Activated naive CD4-positive, alpha-beta T cell treated with Interleukin-2 at 50 U/mL for 16 hours (primary cell): ENCODE results near the gene APOM.

ENCODE experiments used
- DNase-seq: peaks from one replicate; pipeline ENCODE4 v3.0.0-alpha.2; 2020

The APOM gene

GRCh38 chr6:31686483-31686882 is 30.8 kb downstream of the APOM start:
- no peak for DNase-seq

- no peak for DNase-seq
These were observed 31.6 kb downstream of the APOM start for GRCh38 chr6:31687321-31687720.

- no peak for DNase-seq
These were observed 32.4 kb downstream of the APOM start for GRCh38 chr6:31687860-31688693.

GRCh38 chr6:31689249-31690110 is 33.8 kb downstream of the APOM start:
- peak; percentile 14 for DNase-seq

GRCh38 chr6:31690231-31691077 is 34.8 kb downstream of the APOM start:
- no peak for DNase-seq

- no peak for DNase-seq
These were observed 35.4 kb downstream of the APOM start for GRCh38 chr6:31691078-31691463.

- DNase-seq: no peak
These were observed 35.9 kb downstream of the APOM start for GRCh38 chr6:31691564-31692108.

GRCh38 chr6:31692353-31692752 is 36.7 kb downstream of the APOM start:
- no peak for DNase-seq

GRCh38 chr6:31692886-31693285 is 37.2 kb downstream of the APOM start:
- DNase-seq: no peak

- no peak for DNase-seq
These were observed 37.8 kb downstream of the APOM start for GRCh38 chr6:31693535-31693934.

GRCh38 chr6:31697555-31697954 is 41.9 kb downstream of the APOM start:
- no peak for DNase-seq

GRCh38 chr6:31700740-31701401 is 45.2 kb downstream of the APOM start:
- DNase-seq: no peak

GRCh38 chr6:31701666-31702404 is 46.1 kb downstream of the APOM start:
- DNase-seq: no peak

- DNase-seq: peak; percentile 48
These were observed 46.7 kb downstream of the APOM start for GRCh38 chr6:31702405-31702818.

GRCh38 chr6:31702819-31703716 is 47.4 kb downstream of the APOM start, which contains the start of gene ABHD16A:
TSS of gene ABHD16A (minus strand) at chr6:31703324. CDS start at chr6:31703281, 43 bp downstream.
- peak; percentile 96 for DNase-seq

- DNase-seq: no peak
These were observed 50.2 kb downstream of the APOM start for GRCh38 chr6:31705931-31706330.

- DNase-seq: no peak
These were observed 50.9 kb downstream of the APOM start, which contains the start of gene LY6G6F for GRCh38 chr6:31706599-31706998. TSS of gene LY6G6F (plus strand) at chr6:31706866. CDS start at chr6:31706907, 41 bp downstream.

GRCh38 chr6:31707701-31708100 is 52.0 kb downstream of the APOM start:
- DNase-seq: no peak
